22Rv1 (cell line): ENCODE measurements around the gene RASA4B.
"Not testable (repeated sequence)": the region's sequence is repeated elsewhere in the genome, so short reads cannot be mapped to it uniquely, and the experiment has no call there.

Source experiments
- ZFX ChIP-seq: fragments of 450-650 bp; IDR thresholded peaks from 2 replicates; pipeline ENCODE4 v1.6.1; 2017; ENCODE audit warnings: antibody characterized with exemption, borderline replicate concordance
- TF ChIP-seq, protein P1 (sequence below): fragments of 450-650 bp; IDR thresholded peaks from 2 replicates; pipeline ENCODE4 v1.5.1; 2017; ENCODE audit warnings: mild to moderate bottlenecking

DNA sequence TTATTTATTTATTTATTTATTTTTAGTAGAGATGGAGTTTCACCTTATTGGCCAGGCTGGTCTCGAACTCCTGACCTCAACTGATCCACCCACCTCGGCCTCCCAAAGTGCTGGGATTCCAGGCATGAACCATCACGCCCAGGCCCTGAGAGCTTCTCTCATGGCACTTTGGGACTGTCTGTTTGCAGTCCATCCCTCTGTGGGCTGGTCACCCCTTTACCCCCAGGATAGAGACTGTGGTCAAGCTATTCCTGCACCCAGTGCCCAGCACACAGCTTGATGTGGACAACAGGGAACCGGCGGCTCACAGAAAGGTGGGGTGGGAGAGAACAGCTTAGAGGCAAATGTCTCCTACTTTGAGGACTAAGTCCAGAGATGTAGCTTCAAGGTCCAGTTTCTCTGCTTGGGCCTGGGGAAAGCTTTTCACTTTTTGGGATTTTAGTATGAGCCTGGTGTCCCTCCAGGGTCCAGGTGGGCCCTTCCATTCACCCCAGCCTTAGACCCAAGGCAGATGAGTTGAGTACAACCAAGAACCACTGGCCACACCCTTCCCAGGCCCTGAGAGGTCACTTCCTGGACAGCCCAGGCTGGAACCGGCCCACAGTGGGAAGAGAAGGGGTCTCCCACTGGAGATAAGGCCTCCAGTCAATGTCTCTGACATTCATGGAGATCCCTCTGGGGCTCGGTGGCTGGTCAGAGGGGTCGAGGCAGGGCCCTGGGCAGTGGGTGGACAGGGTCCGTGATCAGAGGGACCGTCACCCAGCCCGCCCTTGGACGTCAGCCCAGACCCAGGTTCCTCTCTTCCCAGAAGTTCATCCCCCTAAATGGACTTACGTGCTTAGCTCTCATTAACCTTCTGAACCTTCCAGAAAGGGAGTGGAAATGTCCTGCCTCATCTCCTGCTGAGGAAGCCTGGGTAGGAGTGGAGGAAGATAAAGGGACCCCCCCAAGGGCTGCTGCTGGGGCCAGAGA, 10.5 kb upstream of the RASA4B start:
- TF ChIP-seq, protein P1, sequence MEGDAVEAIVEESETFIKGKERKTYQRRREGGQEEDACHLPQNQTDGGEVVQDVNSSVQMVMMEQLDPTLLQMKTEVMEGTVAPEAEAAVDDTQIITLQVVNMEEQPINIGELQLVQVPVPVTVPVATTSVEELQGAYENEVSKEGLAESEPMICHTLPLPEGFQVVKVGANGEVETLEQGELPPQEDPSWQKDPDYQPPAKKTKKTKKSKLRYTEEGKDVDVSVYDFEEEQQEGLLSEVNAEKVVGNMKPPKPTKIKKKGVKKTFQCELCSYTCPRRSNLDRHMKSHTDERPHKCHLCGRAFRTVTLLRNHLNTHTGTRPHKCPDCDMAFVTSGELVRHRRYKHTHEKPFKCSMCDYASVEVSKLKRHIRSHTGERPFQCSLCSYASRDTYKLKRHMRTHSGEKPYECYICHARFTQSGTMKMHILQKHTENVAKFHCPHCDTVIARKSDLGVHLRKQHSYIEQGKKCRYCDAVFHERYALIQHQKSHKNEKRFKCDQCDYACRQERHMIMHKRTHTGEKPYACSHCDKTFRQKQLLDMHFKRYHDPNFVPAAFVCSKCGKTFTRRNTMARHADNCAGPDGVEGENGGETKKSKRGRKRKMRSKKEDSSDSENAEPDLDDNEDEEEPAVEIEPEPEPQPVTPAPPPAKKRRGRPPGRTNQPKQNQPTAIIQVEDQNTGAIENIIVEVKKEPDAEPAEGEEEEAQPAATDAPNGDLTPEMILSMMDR = not testable (repeated sequence)
- not testable (repeated sequence) for TF ChIP-seq ZFX
